HG02943 (cell line): Measurements from ENCODE around the gene COX19.
A peak's percentile ranks its signal among the peaks of the same experiment; 100 is the strongest.
"Not testable (repeated sequence)": the region's sequence is repeated elsewhere in the genome, so short reads cannot be mapped to it uniquely, and the experiment has no call there.

ENCODE experiments used
- ATAC-seq: cut with Tn5 transposase; IDR thresholded peaks from one replicate; pipeline ENCODE4 v1.9.1; 2021; ENCODE audit warnings: mild to moderate bottlenecking, low read depth, moderate library complexity; ENCODE audit not compliant: unreplicated experiment

COX19 gene

GRCh38 chr7:949021-949934, 26.1 kb downstream of the COX19 start:
- ATAC-seq: no peak

DNA sequence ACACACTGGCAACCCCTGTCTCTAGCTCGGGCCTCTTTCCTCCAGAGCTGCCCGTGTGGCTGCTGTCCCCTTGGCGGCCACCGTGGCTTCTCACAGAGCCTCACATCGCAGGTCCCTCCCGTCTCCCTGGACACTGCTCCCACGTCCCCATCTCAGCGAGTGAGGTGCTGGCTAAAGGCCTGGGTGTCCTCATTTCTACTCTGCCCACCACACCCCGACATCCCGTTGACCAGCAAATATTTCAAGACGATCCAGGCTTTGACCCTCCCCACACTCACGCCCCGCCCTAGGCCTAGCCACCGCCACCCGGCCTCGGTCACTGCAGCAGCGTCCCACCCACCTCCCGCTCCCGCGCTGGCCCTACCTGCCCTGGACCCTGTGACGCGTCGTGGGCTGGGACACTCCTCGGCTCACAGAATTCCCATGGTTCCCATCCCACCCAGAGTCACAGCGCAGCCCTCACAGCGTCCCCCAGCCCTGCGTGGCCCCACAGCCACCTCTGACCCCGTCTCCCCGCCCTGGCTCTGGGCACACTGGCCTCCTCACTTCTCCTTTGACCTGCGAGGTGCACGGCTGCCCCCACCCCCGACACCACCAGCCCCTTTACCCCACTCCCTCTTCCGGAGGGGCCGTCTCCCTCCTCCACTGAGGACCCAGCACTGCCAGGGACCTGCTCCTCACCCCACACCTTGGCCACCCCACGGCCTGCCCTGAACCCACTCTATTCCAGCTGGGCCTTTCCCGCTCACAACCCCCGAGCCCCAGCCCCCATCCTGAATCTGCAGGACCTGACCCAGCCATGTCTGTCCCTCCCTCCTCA, 27.7 kb downstream of the COX19 start:
- no peak for ATAC-seq

GRCh38 chr7:946256-946996, 28.9 kb downstream of the COX19 start:
- ATAC-seq: no peak

DNA sequence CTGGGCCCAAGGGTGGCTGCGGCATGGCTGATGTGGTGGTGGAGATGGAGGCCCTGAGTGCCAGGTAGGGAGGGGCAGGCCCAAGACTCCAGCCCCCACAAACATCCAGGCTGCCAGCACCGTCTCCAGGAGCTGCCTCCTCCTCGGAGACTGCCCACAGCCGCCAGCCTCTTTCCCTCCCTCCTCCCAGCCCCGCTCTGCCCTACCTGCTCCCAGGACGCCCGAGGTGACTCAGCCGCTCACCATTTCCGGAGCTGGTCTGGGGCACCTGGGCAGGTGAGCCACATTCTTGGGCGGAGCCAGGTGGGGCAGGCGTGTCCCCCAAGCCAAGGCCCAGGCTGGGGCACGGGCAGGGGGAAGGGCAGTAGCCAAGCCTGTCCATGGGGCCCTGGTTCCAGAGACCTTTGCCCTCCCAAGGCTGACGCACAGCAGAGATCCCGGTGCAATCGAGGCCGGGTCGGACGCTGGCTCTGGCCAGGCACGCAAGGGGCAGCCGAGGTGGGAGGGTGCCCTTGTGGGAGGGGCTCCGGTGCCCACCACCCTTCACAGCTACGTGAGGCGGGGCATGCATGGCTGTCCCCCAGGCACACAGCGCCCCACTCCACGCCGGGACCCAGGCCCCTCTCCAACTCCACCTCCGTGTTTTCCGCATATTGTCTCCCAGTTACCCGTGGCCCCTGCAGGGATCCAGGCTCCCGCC, 29.6 kb downstream of the COX19 start:
- ATAC-seq: no peak

DNA sequence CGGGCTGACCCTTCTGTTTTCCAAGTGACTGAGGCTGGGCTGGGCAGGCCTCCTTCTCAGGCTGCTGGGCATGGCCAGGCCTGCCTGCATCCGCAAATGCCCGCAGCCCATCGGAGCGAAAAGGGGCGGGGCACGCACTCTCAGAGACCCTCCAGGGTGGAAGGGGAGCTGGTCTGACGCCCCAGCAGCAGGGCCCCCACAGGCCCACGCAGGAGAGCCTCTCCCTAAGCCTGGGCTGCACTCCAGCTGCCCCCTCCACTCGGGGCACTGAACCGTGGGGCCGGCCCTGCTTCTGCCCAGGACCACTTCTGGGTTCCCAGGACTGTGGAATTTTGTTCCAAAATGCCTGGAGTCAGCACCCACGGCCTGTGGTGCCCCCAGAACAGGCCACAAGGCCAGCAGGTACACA, 30.2 kb downstream of the COX19 start:
- no peak for ATAC-seq

GRCh38 chr7:944744-945143, 30.6 kb downstream of the COX19 start:
- ATAC-seq: no peak

GRCh38 chr7:943793-944192, 31.6 kb downstream of the COX19 start:
- not testable (repeated sequence) for ATAC-seq

- no peak for ATAC-seq
These were observed 34.5 kb downstream of the COX19 start for GRCh38 chr7:940599-941408.

GRCh38 chr7:939843-940242, 35.5 kb downstream of the COX19 start:
- no peak for ATAC-seq

GRCh38 chr7:938546-939185, 36.7 kb downstream of the COX19 start:
- no peak for ATAC-seq

DNA sequence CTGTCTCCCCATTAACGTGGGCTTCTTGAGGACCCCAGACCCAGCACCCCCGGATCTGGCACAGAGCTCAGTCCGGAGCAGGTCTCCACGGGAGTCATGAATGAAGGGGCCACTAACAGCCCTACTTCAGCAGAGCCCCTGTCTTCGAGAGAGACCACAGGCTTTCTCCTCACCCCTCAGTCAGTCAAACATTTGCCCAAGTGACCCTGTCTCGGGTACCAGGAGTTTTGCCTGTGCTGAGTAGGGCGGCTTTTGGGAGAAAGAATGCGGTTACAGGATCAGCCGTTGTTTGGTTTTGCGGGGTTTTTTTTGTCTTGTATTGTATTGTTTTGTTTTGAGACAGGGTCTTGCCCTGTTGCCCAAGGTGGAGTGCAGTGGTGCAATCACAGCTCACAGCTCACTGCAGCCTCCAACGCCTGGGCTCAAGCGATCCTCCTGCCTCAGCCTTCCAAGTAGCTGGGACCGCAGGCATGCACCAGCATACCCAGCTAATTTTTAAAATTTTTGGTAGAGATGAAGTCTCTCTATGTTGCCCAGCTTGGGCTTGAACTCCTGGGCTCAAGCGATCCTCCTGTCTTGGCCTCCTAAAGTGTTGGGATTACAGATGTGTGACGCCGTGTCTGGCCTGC, 37.4 kb downstream of the COX19 start:
- ATAC-seq: no peak

- ATAC-seq: peak; percentile 84
These were observed 38.8 kb downstream of the COX19 start for GRCh38 chr7:936386-937054.

- peak; percentile 6 for ATAC-seq
These were observed 39.4 kb downstream of the COX19 start for GRCh38 chr7:935874-936385.

DNA sequence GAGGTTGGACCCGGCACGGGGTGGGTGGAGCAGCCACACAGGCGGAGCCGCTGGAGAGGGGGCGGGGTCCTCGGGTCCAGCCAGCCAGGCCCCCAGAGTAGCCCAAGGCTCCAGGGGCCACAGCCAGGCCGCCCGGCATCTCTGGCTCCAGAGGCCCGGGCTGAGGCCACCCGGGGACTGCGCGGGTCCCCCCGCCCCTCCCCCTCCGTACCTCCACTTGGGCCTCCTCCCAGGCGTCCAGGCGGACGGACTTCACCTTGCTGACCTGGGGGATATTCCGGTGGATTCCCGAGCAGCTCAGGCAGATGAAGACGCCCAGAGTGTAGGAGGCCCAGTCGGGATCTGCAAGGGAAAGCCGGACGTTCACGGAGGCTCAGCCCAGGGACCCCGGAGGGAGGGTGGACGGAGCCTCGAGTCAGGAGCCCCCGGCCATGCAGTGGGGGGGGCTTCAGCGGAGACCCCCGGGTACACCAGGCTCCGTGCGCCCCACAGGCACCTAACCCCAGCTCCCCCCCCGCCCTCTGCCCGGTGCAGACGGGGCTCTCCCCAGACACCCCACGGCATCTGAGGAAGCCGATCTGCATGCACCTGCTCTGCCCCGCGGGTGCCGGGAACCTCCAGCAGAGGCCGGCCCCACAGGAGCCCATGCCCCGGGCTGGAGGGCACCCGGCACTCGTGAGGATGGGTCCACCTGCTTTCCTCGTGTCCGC, 40.0 kb downstream of the COX19 start:
- ATAC-seq: no peak

- no peak for ATAC-seq
These were observed 40.7 kb downstream of the COX19 start for GRCh38 chr7:934469-935163.

- ATAC-seq: no peak
These were observed 42.7 kb downstream of the COX19 start for GRCh38 chr7:932651-932975.
